HepG2 (cell line): ENCODE results near the gene BLVRA. TPM values are rescaled to one million over a fixed set of nuclear protein-coding genes. Genes with fewer than 3 reads are reported as not detected.

ENCODE experiments used
- BRF2 ChIP-seq: sonication (generic); formaldehyde crosslinking; IDR thresholded peaks from 2 replicates; pipeline ENCODE4 v1.8.1; 2022; ENCODE audit warnings: mild to moderate bottlenecking, missing genetic modification reagents
- HIVEP1 ChIP-seq: sonication (generic); formaldehyde crosslinking; IDR thresholded peaks from 2 replicates; pipeline ENCODE4 v1.4.0; 2020; ENCODE audit warnings: mild to moderate bottlenecking, missing genetic modification reagents
- IKZF4 ChIP-seq: sonication (generic); formaldehyde crosslinking; IDR thresholded peaks from 2 replicates; pipeline ENCODE4 v1.5.1; 2020; ENCODE audit warnings: borderline replicate concordance, mild to moderate bottlenecking, low read depth, missing genetic modification reagents; ENCODE audit errors: not compliant biosample characterization
- ISL2 ChIP-seq: sonication (generic); formaldehyde crosslinking; IDR thresholded peaks from 2 replicates; pipeline ENCODE4 v1.5.0; 2020; ENCODE audit warnings: missing genetic modification reagents
- JDP2 ChIP-seq: sonication (generic); formaldehyde crosslinking; IDR thresholded peaks from 2 replicates; pipeline ENCODE4 v1.8.1; 2022; ENCODE audit warnings: missing genetic modification reagents, borderline replicate concordance
- KDM5B ChIP-seq: sonication (generic); formaldehyde crosslinking; IDR thresholded peaks from 2 replicates; pipeline ENCODE4 v1.4.0; 2020; ENCODE audit warnings: missing genetic modification reagents, mild to moderate bottlenecking, borderline replicate concordance
- PBX3 ChIP-seq: sonication (generic); formaldehyde crosslinking; IDR thresholded peaks from 2 replicates; pipeline ENCODE4 v1.8.1; 2023; ENCODE audit warnings: missing genetic modification reagents, inconsistent platforms, borderline replicate concordance
- REL ChIP-seq: sonication (generic); formaldehyde crosslinking; conservative IDR thresholded peaks from 2 replicates; pipeline ENCODE4 v1.8.0; 2022; ENCODE audit warnings: mild to moderate bottlenecking, missing genetic modification reagents, moderate library complexity
- REXO4 ChIP-seq: sonication (generic); formaldehyde crosslinking; IDR thresholded peaks from 2 replicates; pipeline ENCODE4 v1.8.0; 2022; ENCODE audit warnings: missing genetic modification reagents, mild to moderate bottlenecking, borderline replicate concordance
- TCF7 ChIP-seq: sonication (generic); IDR thresholded peaks from 2 replicates; pipeline ENCODE4 v1.6.1; 2016; ENCODE audit warnings: antibody characterized with exemption, low read depth
- TMF1 ChIP-seq: sonication (generic); formaldehyde crosslinking; IDR thresholded peaks from 2 replicates; pipeline ENCODE4 v1.8.1; 2022; ENCODE audit warnings: low read depth, missing genetic modification reagents
- ZC3H4 ChIP-seq: sonication (generic); formaldehyde crosslinking; IDR thresholded peaks from 2 replicates; pipeline ENCODE4 v1.4.0; 2020; ENCODE audit warnings: missing genetic modification reagents, borderline replicate concordance
- ZNF124 ChIP-seq: sonication (generic); formaldehyde crosslinking; IDR thresholded peaks from 2 replicates; pipeline ENCODE4 v1.4.0; 2020; ENCODE audit warnings: missing genetic modification reagents
- ZNF354B ChIP-seq: sonication (generic); formaldehyde crosslinking; IDR thresholded peaks from 2 replicates; pipeline ENCODE4 v1.8.0; 2022; ENCODE audit warnings: mild to moderate bottlenecking, missing genetic modification reagents
- ZNF383 ChIP-seq: sonication (generic); formaldehyde crosslinking; IDR thresholded peaks from 2 replicates; pipeline ENCODE4 v1.4.0; 2020; ENCODE audit warnings: missing genetic modification reagents, mild to moderate bottlenecking, borderline replicate concordance
- ZNF772 ChIP-seq: sonication (generic); formaldehyde crosslinking; IDR thresholded peaks from 2 replicates; pipeline ENCODE4 v1.5.0; 2020; ENCODE audit warnings: mild to moderate bottlenecking, missing genetic modification reagents
- ZNF780A ChIP-seq: sonication (generic); formaldehyde crosslinking; IDR thresholded peaks from 2 replicates; pipeline ENCODE4 v1.8.0; 2022; ENCODE audit warnings: mild to moderate bottlenecking, missing genetic modification reagents, moderate library complexity
- polyA plus RNA-seq, 8 experiments: library from polyadenylated mRNA; depleted of rRNA in 3 of 8; stranded (reverse) in 7 of 8; unstranded in 1 of 8; fragments of >200 nt; fragmentation: Illumina TruSeq in 4 of 8; extraction: Trizol in 4 of 8; gene quantifications; 2 replicates each; pipeline versions ENCODE4 v1.2.1 to v1.2.3, GENCODE V29; 2011 to 2016; ENCODE audit warnings: low read depth in 4 of 8, missing spikeins in 1 of 8, mixed read lengths in 1 of 8; ENCODE audit not compliant: insufficient read depth in 1 of 8
- total RNA-seq, 5 experiments: library from RNA; depleted of rRNA; stranded (reverse); fragments of >200 nt; fragmentation: Illumina TruSeq; extraction: Trizol; gene quantifications; 2 replicates each; pipeline ENCODE4 v1.2.3, GENCODE V29; 2016; ENCODE audit warnings: low read depth in 1 of 5
- TF ChIP-seq, protein P1 (sequence below): sonication (generic); formaldehyde crosslinking; IDR thresholded peaks from 2 replicates; pipeline ENCODE4 v1.8.1; 2023; ENCODE audit warnings: mild to moderate bottlenecking, moderate library complexity, missing genetic modification reagents
- TF ChIP-seq, protein P2 (sequence below): sonication (generic); formaldehyde crosslinking; conservative IDR thresholded peaks from 2 replicates; pipeline ENCODE4 v1.5.0; 2020; ENCODE audit warnings: missing genetic modification reagents
- TF ChIP-seq, protein P3 (sequence below): sonication (generic); formaldehyde crosslinking; IDR thresholded peaks from 2 replicates; pipeline ENCODE4 v1.9.0; 2021; ENCODE audit warnings: missing genetic modification reagents, borderline replicate concordance
- TF ChIP-seq, protein P4 (sequence below): sonication (generic); formaldehyde crosslinking; IDR thresholded peaks from 2 replicates; pipeline ENCODE4 v1.8.1; 2023; ENCODE audit warnings: mild to moderate bottlenecking, inconsistent platforms, moderate library complexity, missing genetic modification reagents, borderline replicate concordance

Gene BLVRA
- total and polyA plus RNA-seq, 2 of the 13 experiments (the other 11 are each of a cell fraction or from before 2014, with no cell fraction given), result 39.2 to 64.2 TPM

DNA sequence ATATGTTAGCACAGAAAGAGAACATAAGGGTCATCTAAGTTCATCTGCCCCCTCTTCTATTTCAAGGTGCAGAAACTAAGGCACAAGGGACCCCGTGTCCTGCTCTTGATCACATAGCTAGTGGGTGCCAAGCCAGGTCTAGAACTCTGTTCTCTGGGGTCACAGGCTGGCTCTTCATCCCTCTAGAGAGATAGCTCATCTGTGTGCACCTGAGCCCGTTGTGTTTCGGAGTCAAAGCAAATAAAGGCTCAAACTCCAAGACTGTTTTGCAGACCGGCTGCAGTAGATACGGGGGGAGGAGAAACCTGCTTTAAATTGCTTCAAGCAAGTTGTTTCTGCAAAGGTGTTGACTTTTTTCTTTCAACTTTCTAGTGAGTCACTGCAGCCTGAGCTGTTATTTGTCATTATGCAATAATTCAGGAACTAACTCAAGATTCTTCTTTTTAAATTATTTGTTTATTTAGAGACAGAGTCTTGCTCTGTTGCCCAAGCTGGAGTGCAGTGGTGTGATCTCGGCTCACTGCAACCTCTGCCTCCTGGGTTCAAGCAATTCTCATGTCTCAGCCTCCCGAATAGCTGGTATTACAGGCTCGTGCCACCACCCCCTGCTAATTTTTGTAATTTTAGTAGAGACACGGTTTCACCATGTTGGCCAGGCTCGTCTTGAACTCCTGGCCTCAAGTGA lies 6.5 kb downstream of the BLVRA start (continued):
- TF ChIP-seq, protein P1, sequence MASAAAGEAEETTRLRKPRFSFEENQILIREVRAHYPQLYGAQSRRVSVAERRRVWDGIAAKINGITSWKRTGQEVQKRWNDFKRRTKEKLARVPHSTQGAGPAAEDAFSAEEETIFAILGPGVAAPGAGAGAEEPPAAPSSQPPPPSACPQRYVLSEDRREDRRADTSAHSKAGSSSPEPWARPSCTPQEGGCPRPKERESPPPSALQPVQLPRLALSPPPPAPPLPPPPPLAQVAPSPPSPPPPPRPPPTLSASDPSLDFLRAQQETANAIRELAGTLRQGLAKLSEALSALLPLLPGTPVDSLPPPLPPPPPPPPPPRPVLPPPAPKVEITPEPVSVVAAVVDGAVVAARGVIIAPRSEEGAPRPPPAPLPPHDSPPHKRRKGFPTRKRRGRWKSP, result no peak
- TF ChIP-seq ZNF124 (CRISPR knock-in tag) (no peak), JDP2 (CRISPR knock-in tag) (no peak), REL (no peak), IKZF4 (CRISPR knock-in tag) (no peak), ISL2 (CRISPR knock-in tag) (no peak), ZNF383 (CRISPR knock-in tag) (no peak), KDM5B (CRISPR knock-in tag) (no peak), BRF2 (CRISPR knock-in tag) (no peak), ZNF780A (CRISPR knock-in tag) (no peak), ZNF772 (0 out of 2 replicates have a peak, but pooled peaks have one; percentile 37), TMF1 (no peak), HIVEP1 (CRISPR knock-in tag) (no peak), ZC3H4 (CRISPR knock-in tag) (no peak), ZNF354B (CRISPR knock-in tag) (no peak), TCF7 (peak; percentile 53; the same call in 1 of the 2 replicates), REXO4 (CRISPR knock-in tag) (no peak), PBX3 (CRISPR knock-in tag) (no peak)
- TF ChIP-seq, protein P2, sequence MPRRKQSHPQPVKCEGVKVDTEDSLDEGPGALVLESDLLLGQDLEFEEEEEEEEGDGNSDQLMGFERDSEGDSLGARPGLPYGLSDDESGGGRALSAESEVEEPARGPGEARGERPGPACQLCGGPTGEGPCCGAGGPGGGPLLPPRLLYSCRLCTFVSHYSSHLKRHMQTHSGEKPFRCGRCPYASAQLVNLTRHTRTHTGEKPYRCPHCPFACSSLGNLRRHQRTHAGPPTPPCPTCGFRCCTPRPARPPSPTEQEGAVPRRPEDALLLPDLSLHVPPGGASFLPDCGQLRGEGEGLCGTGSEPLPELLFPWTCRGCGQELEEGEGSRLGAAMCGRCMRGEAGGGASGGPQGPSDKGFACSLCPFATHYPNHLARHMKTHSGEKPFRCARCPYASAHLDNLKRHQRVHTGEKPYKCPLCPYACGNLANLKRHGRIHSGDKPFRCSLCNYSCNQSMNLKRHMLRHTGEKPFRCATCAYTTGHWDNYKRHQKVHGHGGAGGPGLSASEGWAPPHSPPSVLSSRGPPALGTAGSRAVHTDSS (CRISPR knock-in tag), result no peak
- TF ChIP-seq, protein P3, sequence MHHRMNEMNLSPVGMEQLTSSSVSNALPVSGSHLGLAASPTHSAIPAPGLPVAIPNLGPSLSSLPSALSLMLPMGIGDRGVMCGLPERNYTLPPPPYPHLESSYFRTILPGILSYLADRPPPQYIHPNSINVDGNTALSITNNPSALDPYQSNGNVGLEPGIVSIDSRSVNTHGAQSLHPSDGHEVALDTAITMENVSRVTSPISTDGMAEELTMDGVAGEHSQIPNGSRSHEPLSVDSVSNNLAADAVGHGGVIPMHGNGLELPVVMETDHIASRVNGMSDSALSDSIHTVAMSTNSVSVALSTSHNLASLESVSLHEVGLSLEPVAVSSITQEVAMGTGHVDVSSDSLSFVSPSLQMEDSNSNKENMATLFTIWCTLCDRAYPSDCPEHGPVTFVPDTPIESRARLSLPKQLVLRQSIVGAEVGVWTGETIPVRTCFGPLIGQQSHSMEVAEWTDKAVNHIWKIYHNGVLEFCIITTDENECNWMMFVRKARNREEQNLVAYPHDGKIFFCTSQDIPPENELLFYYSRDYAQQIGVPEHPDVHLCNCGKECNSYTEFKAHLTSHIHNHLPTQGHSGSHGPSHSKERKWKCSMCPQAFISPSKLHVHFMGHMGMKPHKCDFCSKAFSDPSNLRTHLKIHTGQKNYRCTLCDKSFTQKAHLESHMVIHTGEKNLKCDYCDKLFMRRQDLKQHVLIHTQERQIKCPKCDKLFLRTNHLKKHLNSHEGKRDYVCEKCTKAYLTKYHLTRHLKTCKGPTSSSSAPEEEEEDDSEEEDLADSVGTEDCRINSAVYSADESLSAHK (CRISPR knock-in tag), result no peak
- TF ChIP-seq, protein P4, sequence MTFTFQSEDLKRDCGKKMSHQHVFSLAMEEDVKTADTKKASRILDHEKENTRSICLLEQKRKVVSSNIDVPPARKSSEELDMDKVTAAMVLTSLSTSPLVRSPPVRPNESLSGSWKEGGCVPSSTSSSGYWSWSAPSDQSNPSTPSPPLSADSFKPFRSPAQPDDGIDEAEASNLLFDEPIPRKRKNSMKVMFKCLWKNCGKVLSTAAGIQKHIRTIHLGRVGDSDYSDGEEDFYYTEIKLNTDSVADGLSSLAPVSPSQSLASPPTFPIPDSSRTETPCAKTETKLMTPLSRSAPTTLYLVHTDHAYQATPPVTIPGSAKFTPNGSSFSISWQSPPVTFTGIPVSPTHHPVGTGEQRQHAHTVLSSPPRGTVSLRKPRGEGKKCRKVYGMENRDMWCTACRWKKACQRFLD (CRISPR knock-in tag), result no peak
